Prostate gland (tissue), 2 donors: Measurements from ENCODE around the gene ATP5F1E.

Experiments used
- CTCF ChIP-seq, 4 experiments: fragments of 200-600 bp in 2 of 4; fragments of 450-650 bp in 2 of 4; sonication (generic) in 2 of 4; IDR thresholded peaks; 1 replicate in 3 of 4; 2 replicates in 1 of 4; pipeline ENCODE4 v1.5.1; 2016 to 2019; ENCODE audit warnings: antibody characterized with exemption in 4 of 4, mild to moderate bottlenecking in 2 of 4, moderate library complexity in 2 of 4
- POLR2A ChIP-seq: fragments of 450-650 bp; IDR thresholded peaks from one replicate; pipeline ENCODE4 v1.6.1; 2016; ENCODE audit warnings: antibody characterized with exemption, mild to moderate bottlenecking

DNA sequence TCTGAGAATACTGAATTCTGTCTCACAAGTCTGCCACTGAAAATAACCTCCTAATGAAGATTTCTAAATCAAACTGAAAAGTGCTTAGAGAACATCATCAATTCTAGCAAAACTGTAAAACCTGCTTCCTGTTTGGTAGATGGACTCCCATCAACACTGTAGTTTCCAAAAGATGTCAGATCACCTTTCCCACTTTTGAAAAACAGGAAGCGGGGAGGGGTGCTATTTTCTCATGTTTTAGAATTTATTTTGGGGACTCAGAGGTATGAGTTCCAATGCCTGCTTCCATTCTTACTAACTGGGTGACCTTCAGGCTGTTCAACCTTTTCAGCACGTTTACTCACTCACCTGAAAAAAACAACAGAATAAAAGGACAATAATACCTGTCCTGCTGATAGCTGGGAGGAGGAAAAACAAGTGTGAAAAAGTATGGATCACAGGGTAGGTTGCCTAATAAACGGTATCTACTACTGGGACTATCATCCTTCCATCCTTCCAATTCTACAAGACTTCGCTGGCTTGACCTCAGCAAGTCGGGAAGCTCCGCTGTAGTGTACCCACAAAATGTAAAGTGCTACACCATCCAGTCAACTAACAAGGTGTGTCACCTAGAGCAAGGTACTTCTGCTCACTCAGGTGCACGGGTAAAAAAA lies 1.1 kb downstream of the ATP5F1E start:
- no peak for TF ChIP-seq CTCF (IDR thresholded peaks at IDR 0.05)
- no peak for TF ChIP-seq POLR2A
